Measurements from ENCODE around the gene EFCAB6. TPM values are rescaled to one million over a fixed set of nuclear protein-coding genes. Genes with fewer than 3 reads are reported as not detected.

EFCAB6 gene
- total RNA-seq, 1 donor, result 0.86 TPM

DNA sequence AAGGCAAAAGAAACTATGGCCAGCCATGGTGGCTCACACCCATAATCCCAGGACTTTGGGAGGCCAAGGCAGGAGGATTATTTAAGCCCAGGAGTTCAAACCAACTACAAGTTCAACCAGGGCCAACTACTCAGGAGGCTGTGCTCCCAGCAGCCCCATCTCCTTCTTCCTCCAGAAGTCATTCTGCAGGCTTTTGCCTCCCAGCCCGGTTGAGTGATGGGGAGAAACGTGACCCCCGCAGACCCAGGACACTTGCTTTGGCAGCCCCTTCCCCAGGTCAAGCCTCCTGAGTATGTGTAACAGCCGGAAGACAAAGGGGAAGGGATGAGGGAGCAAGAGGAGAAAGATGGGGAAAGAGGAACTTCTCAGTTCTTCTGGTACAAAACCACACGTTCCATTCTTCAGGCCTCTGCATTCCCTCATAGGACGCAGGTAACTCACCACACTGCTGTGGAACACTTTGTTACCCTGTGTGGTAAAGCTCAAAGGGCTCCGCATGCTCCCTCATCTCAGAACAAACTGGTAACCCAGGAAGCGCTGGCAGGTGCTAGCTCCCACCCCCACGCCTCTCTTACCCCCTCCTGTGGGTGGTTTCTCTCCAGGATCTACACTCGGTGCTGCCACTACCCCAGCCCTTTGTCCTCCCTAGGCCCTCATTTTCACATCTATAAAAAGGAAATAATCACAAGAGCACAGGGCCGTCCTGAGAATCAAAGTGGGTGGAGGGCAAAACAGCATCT lies 46.2 kb upstream of the EFCAB6 start:
- DNase-seq (ENCODE audit: low read depth), result no peak
- TF ChIP-seq, protein P1, sequence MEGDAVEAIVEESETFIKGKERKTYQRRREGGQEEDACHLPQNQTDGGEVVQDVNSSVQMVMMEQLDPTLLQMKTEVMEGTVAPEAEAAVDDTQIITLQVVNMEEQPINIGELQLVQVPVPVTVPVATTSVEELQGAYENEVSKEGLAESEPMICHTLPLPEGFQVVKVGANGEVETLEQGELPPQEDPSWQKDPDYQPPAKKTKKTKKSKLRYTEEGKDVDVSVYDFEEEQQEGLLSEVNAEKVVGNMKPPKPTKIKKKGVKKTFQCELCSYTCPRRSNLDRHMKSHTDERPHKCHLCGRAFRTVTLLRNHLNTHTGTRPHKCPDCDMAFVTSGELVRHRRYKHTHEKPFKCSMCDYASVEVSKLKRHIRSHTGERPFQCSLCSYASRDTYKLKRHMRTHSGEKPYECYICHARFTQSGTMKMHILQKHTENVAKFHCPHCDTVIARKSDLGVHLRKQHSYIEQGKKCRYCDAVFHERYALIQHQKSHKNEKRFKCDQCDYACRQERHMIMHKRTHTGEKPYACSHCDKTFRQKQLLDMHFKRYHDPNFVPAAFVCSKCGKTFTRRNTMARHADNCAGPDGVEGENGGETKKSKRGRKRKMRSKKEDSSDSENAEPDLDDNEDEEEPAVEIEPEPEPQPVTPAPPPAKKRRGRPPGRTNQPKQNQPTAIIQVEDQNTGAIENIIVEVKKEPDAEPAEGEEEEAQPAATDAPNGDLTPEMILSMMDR (IDR thresholded peaks at IDR 0.05; ENCODE audit: insufficient read depth, low read depth, low read length), result no peak
- H3K4me3 ChIP-seq (ENCODE audit: low read depth, low read length), result no peak overlapping the region

DNA sequence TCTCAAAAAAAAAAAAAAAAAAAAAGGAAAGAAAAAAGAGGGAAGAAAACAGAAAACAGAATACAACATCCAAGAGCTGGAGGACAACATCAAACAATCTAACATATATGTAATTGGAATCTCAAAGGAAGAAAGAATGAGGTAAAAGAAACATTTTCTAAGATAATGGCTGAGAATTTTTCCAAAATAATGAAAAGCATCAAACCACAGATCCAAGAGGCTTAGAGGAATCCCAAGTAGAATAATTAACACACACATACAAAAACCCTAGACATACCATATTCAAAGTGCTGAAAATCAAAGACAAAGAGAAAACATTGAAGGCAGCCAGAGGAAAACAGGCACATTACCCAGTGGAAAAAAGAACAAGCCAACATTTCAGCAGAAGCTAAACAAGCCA lies 45.3 kb upstream of the EFCAB6 start:
- TF ChIP-seq, protein P1 (IDR thresholded peaks at IDR 0.05; ENCODE audit: insufficient read depth, low read depth, low read length), result no peak
- H3K4me3 ChIP-seq (ENCODE audit: low read depth, low read length), result no peak overlapping the region
- no peak for DNase-seq (ENCODE audit: low read depth)

DNA sequence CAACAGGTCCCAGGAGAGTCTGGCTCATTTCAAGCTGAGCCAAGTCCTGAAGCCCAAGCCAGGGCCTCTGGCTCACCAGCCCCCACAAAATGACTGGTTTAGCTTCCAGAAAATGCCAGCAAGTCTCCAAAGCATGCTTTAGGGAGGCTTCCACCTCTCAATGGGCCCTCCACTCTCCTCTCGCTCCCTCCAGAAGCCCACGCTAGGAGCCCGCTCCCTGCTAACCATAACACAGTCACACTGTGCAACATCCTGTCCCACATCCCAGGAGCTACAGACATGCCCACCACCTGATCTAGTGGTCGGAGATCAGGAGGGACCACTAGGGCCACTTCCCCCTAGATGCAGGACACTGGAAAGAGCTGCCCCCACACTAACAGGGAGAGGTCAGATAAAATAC lies 43.3 kb upstream of the EFCAB6 start:
- H3K4me3 ChIP-seq (ENCODE audit: low read depth, low read length), result no peak overlapping the region
- DNase-seq (ENCODE audit: low read depth), result no peak
- TF ChIP-seq, protein P1 (IDR thresholded peaks at IDR 0.05; ENCODE audit: insufficient read depth, low read depth, low read length), result no peak

DNA sequence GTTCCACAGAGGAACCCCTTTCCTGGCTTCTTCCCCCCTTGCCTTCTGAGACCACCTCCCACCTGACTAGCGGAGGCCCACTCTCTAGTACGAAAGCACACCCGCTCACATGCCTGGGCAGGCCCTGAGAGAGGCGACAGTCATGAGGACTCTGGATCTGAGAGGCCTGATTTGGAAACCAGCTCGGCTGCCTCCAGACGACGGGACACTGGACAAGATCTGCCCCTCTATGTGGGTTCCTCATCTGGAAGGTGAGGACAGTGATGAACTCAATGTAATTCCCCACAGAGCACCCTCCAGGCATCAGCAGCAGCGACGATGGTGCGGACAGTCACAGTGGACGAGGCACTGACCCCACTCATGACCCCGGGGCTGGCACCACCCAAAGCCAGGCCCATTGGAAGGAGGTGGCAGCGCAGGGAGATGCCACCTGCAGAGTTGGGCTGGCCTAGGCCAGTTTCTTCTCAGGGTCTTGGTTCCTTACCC lies 42.7 kb upstream of the EFCAB6 start:
- TF ChIP-seq, protein P1 (IDR thresholded peaks at IDR 0.05; ENCODE audit: insufficient read depth, low read depth, low read length), result no peak
- H3K4me3 ChIP-seq (ENCODE audit: low read depth, low read length), result no peak overlapping the region
- DNase-seq (ENCODE audit: low read depth), result no peak

DNA sequence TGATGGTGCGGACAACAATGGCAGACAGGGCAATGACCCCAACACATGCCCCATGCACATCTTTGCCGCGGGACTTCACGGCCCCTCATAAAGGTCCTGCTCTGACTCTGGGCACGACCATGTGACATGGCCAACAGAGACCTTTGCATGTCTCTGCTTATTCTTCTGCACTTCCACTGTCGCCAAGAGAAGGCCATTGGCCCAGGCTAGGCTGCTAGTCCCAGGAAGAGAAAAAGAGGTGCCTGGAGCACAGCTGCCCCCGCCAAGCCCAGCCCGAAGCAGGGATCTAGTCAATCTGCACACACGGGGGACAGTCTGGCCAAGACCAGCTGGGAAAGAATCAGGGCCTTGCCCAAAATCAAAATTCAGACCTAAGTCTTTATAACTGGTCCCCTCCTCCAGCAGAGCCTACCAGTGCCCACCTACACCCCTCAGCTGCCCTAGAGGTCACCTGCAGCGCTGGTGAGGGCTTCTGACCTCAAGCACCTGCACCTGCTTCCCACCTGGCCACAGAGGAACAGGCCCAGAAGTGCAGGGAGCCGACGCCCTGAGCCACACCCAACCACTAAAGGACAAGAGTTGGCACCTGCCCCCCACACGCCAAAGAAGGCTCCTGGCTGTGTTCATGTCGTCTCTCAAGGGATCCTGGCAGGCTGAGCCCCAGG lies 42.1 kb upstream of the EFCAB6 start:
- DNase-seq (ENCODE audit: low read depth), result no peak
- TF ChIP-seq, protein P1 (IDR thresholded peaks at IDR 0.05; ENCODE audit: insufficient read depth, low read depth, low read length), result no peak
- H3K4me3 ChIP-seq (ENCODE audit: low read depth, low read length), result no peak overlapping the region

DNA sequence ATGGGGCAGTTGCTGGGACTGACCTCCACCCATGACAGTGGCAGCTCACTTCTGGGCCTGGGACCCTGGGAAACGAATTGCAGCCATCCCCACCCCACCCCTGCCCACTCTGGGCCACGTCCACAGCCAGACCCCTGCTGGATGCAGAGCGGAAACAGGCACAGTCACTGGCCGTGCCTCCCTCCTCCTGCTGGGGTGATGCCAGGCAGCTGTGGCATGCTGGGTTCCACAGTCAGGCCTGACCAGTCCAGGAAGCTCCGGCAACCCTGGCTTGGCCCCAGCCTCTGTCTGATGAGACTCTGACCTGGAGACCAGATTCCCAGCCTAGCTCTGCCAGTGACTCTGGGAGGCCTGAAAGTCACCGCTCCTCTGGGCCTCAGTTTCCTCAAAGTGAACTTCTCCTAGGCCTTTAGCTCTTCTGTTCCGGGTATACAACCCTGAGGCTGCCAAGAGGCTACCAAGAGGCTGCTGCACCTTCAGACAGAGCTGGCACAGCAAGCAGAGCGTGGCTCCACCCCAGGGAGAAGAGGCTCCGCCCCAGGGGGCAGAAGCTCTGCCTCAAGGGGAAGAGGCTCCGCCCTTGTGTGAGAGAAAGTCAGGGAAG lies 41.3 kb upstream of the EFCAB6 start:
- TF ChIP-seq, protein P1 (IDR thresholded peaks at IDR 0.05; ENCODE audit: insufficient read depth, low read depth, low read length), result no peak
- DNase-seq (ENCODE audit: low read depth), result no peak
- no peak overlapping the region for H3K4me3 ChIP-seq (ENCODE audit: low read depth, low read length)

All from fibroblast of villous mesenchyme (primary cell).